OCI-LY1 (cell line): ENCODE measurements around the gene HOXB4.

ENCODE experiments used
- H2AFZ ChIP-seq: fragments of 200-600 bp; sonication (generic), shearing (Covaris generic); 2 replicates; pipeline ENCODE4 v1.6.0; 2014; ENCODE audit warnings: antibody characterized with exemption, mild to moderate bottlenecking, low read length
- H3F3A ChIP-seq: fragments of 200-600 bp; sonication (generic), shearing (Covaris generic); 2 replicates; pipeline ENCODE4 v1.6.0; 2014; ENCODE audit warnings: mild to moderate bottlenecking, antibody characterized with exemption, low read length, moderate library complexity; ENCODE audit not compliant: insufficient read depth
- H3K27ac ChIP-seq: fragments of 200-600 bp; sonication (generic); 2 replicates; pipeline ENCODE4 v1.5.1; 2014; ENCODE audit warnings: low read length, mixed run types, mild to moderate bottlenecking, low read depth; ENCODE audit not compliant: poor library complexity, severe bottlenecking
- H3K27me3 ChIP-seq: fragments of 200-600 bp; sonication (generic); 2 replicates; pipeline ENCODE4 v1.6.0; 2014; ENCODE audit warnings: antibody characterized with exemption, mild to moderate bottlenecking, low read length, moderate library complexity; ENCODE audit not compliant: insufficient read depth
- H3K36me3 ChIP-seq: fragments of 200-600 bp; sonication (generic); 2 replicates; pipeline ENCODE4 v1.6.1; 2014; ENCODE audit warnings: mild to moderate bottlenecking, antibody characterized with exemption, low read length, moderate library complexity, mixed read lengths; ENCODE audit not compliant: insufficient read depth
- H3K4me1 ChIP-seq: fragments of 200-600 bp; sonication (generic); 2 replicates; pipeline ENCODE4 v1.5.1; 2014; ENCODE audit warnings: mild to moderate bottlenecking, low read length, moderate library complexity; ENCODE audit not compliant: insufficient read depth, severe bottlenecking
- H3K4me2 ChIP-seq: fragments of 200-600 bp; sonication (generic), shearing (Covaris generic); 2 replicates; pipeline ENCODE4 v1.6.1; 2014; ENCODE audit warnings: low read length
- H3K4me3 ChIP-seq: fragments of 200-600 bp; sonication (generic); 2 replicates; pipeline ENCODE4 v1.5.1; 2014; ENCODE audit warnings: low read length, low read depth, mild to moderate bottlenecking, mixed read lengths; ENCODE audit not compliant: poor library complexity, severe bottlenecking
- H3K79me2 ChIP-seq: fragments of 200-600 bp; shearing (Covaris generic); 2 replicates; pipeline ENCODE4 v1.6.1; 2016; ENCODE audit warnings: mixed run types, low read length, mixed read lengths; ENCODE audit not compliant: insufficient read depth
- H3K9ac ChIP-seq: fragments of 200-600 bp; sonication (generic), shearing (Covaris generic); 2 replicates; pipeline ENCODE4 v1.6.1; 2014; ENCODE audit warnings: mild to moderate bottlenecking, low read length, mixed read lengths
- H3K9me2 ChIP-seq: fragments of 200-600 bp; sonication (generic), shearing (Covaris generic); 2 replicates; pipeline ENCODE4 v1.6.1; 2014; ENCODE audit warnings: low read depth, mild to moderate bottlenecking, low read length, mixed read lengths
- H3K9me3 ChIP-seq: fragments of 200-600 bp; shearing (Covaris generic); 2 replicates; pipeline ENCODE4 v1.6.1; 2014; ENCODE audit warnings: low read length, mixed read lengths
- H4K20me1 ChIP-seq: fragments of 200-600 bp; sonication (generic), shearing (Covaris generic); 2 replicates; pipeline ENCODE4 v1.6.0; 2016; ENCODE audit warnings: mild to moderate bottlenecking, low read length; ENCODE audit not compliant: insufficient read depth
- EZH2 ChIP-seq: fragments of 200-600 bp; sonication (generic), shearing (Covaris generic); IDR thresholded peaks from 2 replicates; pipeline ENCODE4 v1.8.0; 2017; ENCODE audit warnings: borderline replicate concordance, mixed run types, mild to moderate bottlenecking, antibody characterized with exemption, low read length, moderate library complexity, mixed read lengths
- TF ChIP-seq, protein P1 (sequence below): fragments of 200-600 bp; sonication (generic), shearing (Covaris generic); IDR thresholded peaks from 2 replicates; pipeline ENCODE4 v1.5.1; 2017; ENCODE audit warnings: mild to moderate bottlenecking, antibody characterized with exemption, low read length, moderate library complexity, mixed read lengths

The HOXB4 gene

DNA sequence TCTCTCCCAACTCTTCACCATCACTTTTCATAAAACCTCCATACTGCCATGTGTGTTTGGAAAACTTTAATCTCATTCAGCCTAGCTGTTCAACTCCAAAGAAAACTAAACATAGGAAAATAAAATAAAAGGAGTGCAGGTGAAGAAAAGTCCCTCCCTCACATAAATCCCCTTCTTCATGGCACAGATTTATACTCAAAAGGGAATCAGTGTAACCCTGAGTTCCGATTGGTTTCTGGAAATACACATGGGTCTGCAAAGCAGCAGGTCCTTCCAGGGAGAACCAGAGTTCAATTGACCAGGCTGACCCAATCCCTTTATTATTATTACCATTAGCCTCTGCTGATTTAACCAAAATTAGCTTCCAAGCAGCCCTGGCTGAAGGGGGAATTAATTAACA lies 24.3 kb downstream of the HOXB4 start:
- Histone ChIP-seq H3F3A (no peaks in the 10 kb centered on the region), H3K9me3 (no peaks in the 10 kb centered on the region), H3K9me2 (no peaks in the 10 kb centered on the region), H3K27ac (no peak overlapping the region), H3K4me3 (no peak overlapping the region), H3K27me3 (no peaks in the 10 kb centered on the region), H3K79me2 (no peaks in the 10 kb centered on the region), H2AFZ (no peak overlapping the region), H3K36me3 (no peaks in the 10 kb centered on the region), H3K4me2 (no peak overlapping the region), H3K4me1 (no peaks in the 10 kb centered on the region), H4K20me1 (no peaks in the 10 kb centered on the region), H3K9ac (no peak overlapping the region)
- TF ChIP-seq, protein P1, sequence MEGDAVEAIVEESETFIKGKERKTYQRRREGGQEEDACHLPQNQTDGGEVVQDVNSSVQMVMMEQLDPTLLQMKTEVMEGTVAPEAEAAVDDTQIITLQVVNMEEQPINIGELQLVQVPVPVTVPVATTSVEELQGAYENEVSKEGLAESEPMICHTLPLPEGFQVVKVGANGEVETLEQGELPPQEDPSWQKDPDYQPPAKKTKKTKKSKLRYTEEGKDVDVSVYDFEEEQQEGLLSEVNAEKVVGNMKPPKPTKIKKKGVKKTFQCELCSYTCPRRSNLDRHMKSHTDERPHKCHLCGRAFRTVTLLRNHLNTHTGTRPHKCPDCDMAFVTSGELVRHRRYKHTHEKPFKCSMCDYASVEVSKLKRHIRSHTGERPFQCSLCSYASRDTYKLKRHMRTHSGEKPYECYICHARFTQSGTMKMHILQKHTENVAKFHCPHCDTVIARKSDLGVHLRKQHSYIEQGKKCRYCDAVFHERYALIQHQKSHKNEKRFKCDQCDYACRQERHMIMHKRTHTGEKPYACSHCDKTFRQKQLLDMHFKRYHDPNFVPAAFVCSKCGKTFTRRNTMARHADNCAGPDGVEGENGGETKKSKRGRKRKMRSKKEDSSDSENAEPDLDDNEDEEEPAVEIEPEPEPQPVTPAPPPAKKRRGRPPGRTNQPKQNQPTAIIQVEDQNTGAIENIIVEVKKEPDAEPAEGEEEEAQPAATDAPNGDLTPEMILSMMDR = no peak
- no peak for TF ChIP-seq EZH2

GRCh38 chr17:48553190-48553547 lies 25.0 kb downstream of the HOXB4 start:
- Histone ChIP-seq H3K79me2 (no peaks in the 10 kb centered on the region), H3K4me2 (no peak overlapping the region), H3K4me1 (no peaks in the 10 kb centered on the region), H3K9me3 (no peaks in the 10 kb centered on the region), H4K20me1 (no peaks in the 10 kb centered on the region), H3K27ac (no peak overlapping the region), H3K9me2 (no peaks in the 10 kb centered on the region), H3F3A (no peaks in the 10 kb centered on the region), H3K4me3 (no peak overlapping the region), H2AFZ (no peak overlapping the region), H3K36me3 (no peaks in the 10 kb centered on the region), H3K9ac (no peak overlapping the region), H3K27me3 (no peaks in the 10 kb centered on the region)
- no peak for TF ChIP-seq EZH2
- TF ChIP-seq, protein P1 = no peak

GRCh38 chr17:48552466-48553189 lies 25.5 kb downstream of the HOXB4 start:
- H4K20me1 ChIP-seq = no peaks in the 10 kb centered on the region
- no peak overlapping the region for H3K27ac ChIP-seq
- H3K9me3 ChIP-seq = no peaks in the 10 kb centered on the region
- no peak overlapping the region for H2AFZ ChIP-seq
- no peaks in the 10 kb centered on the region for H3K4me1 ChIP-seq
- H3K79me2 ChIP-seq = no peaks in the 10 kb centered on the region
- no peak for TF ChIP-seq EZH2
- TF ChIP-seq, protein P1 = no peak
- no peaks in the 10 kb centered on the region for H3K9me2 ChIP-seq
- H3K36me3 ChIP-seq = no peaks in the 10 kb centered on the region
- H3K4me3 ChIP-seq = no peak overlapping the region
- H3F3A ChIP-seq = no peaks in the 10 kb centered on the region
- H3K9ac ChIP-seq = no peak overlapping the region
- H3K27me3 ChIP-seq = no peaks in the 10 kb centered on the region
- no peak overlapping the region for H3K4me2 ChIP-seq
